RWPE2 (cell line): Measurements from ENCODE around the gene OR2V2.

Experiments
- ATAC-seq: fragments of 200-7000 bp; cut with Tn5 transposase; 3 replicates; pipeline ENCODE4 v1.9.1; 2021; ENCODE audit warnings: low read depth
- DNase-seq: peaks from one replicate; pipeline ENCODE4 v3.0.0-alpha.2; 2020; ENCODE audit warnings: low spot score
- H3K27ac ChIP-seq: fragments of 450-650 bp; 2 replicates; pipeline ENCODE4 v1.5.1; 2017; ENCODE audit warnings: mild to moderate bottlenecking; ENCODE audit not compliant: poor library complexity, severe bottlenecking
- H3K27me3 ChIP-seq: fragments of 250-450 bp; sonication (Bioruptor Pico); 2 replicates; pipeline ENCODE4 v1.5.1; 2021; ENCODE audit warnings: mild to moderate bottlenecking, moderate library complexity; ENCODE audit not compliant: insufficient read depth, poor library complexity, severe bottlenecking
- H3K36me3 ChIP-seq: fragments of 250-450 bp; sonication (Bioruptor Pico); 2 replicates; pipeline ENCODE4 v1.5.1; 2020; ENCODE audit warnings: low read depth, mild to moderate bottlenecking, moderate library complexity
- H3K4me1 ChIP-seq: fragments of 250-450 bp; sonication (Bioruptor Pico); 2 replicates; pipeline ENCODE4 v1.5.1; 2021; ENCODE audit warnings: mild to moderate bottlenecking, moderate library complexity; ENCODE audit not compliant: insufficient read depth, poor library complexity, severe bottlenecking
- H3K4me3 ChIP-seq: fragments of 250-450 bp; sonication (Bioruptor Pico); 2 replicates; pipeline ENCODE4 v1.5.1; 2021; ENCODE audit warnings: mild to moderate bottlenecking, moderate library complexity; ENCODE audit not compliant: severe bottlenecking
- H3K9me3 ChIP-seq: fragments of 250-450 bp; sonication (Bioruptor Pico); 2 replicates; pipeline ENCODE4 v1.5.1; 2021; ENCODE audit warnings: mild to moderate bottlenecking, moderate library complexity; ENCODE audit not compliant: severe bottlenecking
- CTCF ChIP-seq: fragments of 450-650 bp; IDR thresholded peaks from one replicate; pipeline ENCODE4 v1.5.1; 2017; ENCODE audit warnings: mild to moderate bottlenecking, moderate library complexity; ENCODE audit not compliant: poor library complexity, severe bottlenecking

Gene OR2V2

GRCh38 chr5:181190711-181191525 lies 43.5 kb downstream of the OR2V2 start:
- Histone ChIP-seq H3K9me3 (no peaks in the 10 kb centered on the region), H3K4me1 (peaks cover 12% of the 10 kb centered on the region), H3K36me3 (0 out of 2 replicates have a peak, but pooled peaks cover 3% of the 10 kb centered on the region), H3K4me3 (peak overlapping the region; percentile 68), H3K27ac (peak overlapping the region; percentile 66), H3K27me3 (no peaks in the 10 kb centered on the region)
- peak; percentile 64 for TF ChIP-seq CTCF
- peak; percentile 4; the same call in 2 of the 3 replicates for ATAC-seq
- no peak for DNase-seq

- peak overlapping the region; percentile 68 for H3K4me3 ChIP-seq
- H3K27me3 ChIP-seq: no peaks in the 10 kb centered on the region
- ATAC-seq (peak; percentile 65), DNase-seq (peak; percentile 97)
- H3K27ac ChIP-seq: peak overlapping the region; percentile 66
- no peak for TF ChIP-seq CTCF
- H3K9me3 ChIP-seq: no peaks in the 10 kb centered on the region
- peaks cover 12% of the 10 kb centered on the region for H3K4me1 ChIP-seq
- H3K36me3 ChIP-seq: 0 out of 2 replicates have a peak, but pooled peaks cover 3% of the 10 kb centered on the region
Measured at GRCh38 chr5:181191526-181192336, 44.3 kb downstream of the OR2V2 start.

- H3K27me3 ChIP-seq: no peaks in the 10 kb centered on the region
- ATAC-seq (no peak), DNase-seq (no peak)
- H3K4me3 ChIP-seq: peak overlapping the region; percentile 68
- H3K4me1 ChIP-seq: peaks cover 6% of the 10 kb centered on the region
- no peaks in the 10 kb centered on the region for H3K9me3 ChIP-seq
- H3K36me3 ChIP-seq: 0 out of 2 replicates have a peak, but pooled peaks cover 8% of the 10 kb centered on the region
- no peak for TF ChIP-seq CTCF
- H3K27ac ChIP-seq: peak overlapping the region; percentile 66
Measured at GRCh38 chr5:181192337-181193046, 45.1 kb downstream of the OR2V2 start.

GRCh38 chr5:181193656-181194055 lies 46.3 kb downstream of the OR2V2 start:
- TF ChIP-seq CTCF: no peak
- H3K9me3 ChIP-seq: no peaks in the 10 kb centered on the region
- ATAC-seq (no peak), DNase-seq (no peak)
- peaks cover 8% of the 10 kb centered on the region; the same call in 1 of the 2 replicates for H3K36me3 ChIP-seq
- H3K4me3 ChIP-seq: no peak overlapping the region
- no peaks in the 10 kb centered on the region for H3K27me3 ChIP-seq
- peak overlapping the region; percentile 66 for H3K27ac ChIP-seq
- H3K4me1 ChIP-seq: peaks cover 6% of the 10 kb centered on the region
